NAMALWA (cell line): ENCODE results near the gene CASP3.

Experiments
- DNase-seq: peaks from one replicate; pipeline ENCODE4 v3.0.0-alpha.2; 2015; ENCODE audit warnings: low spot score

CASP3 gene

GRCh38 chr4:184649026-184649970 is at the start of gene CASP3, which contains the start of gene PRIMPOL:
Gene CASP3, minus strand, starts transcription at chr4:184649447. Its CDS starts 10,994 bp downstream, at chr4:184638453.
Gene PRIMPOL, plus strand, starts transcription at chr4:184649738. Its CDS starts 7,403 bp downstream, at chr4:184657141.
- DNase-seq = peak; percentile 94

GRCh38 chr4:184697956-184698355 is 48.7 kb upstream of the CASP3 start:
- DNase-seq = no peak

GRCh38 chr4:184695178-184695896 is 46.1 kb upstream of the CASP3 start:
- no peak for DNase-seq

- no peak for DNase-seq
These were observed 45.2 kb upstream of the CASP3 start for GRCh38 chr4:184694412-184694956.

GRCh38 chr4:184693056-184693455 is 43.8 kb upstream of the CASP3 start:
- no peak for DNase-seq

GRCh38 chr4:184689681-184690080 is 40.4 kb upstream of the CASP3 start:
- DNase-seq = no peak

- DNase-seq = no peak
These were observed 39.2 kb upstream of the CASP3 start for GRCh38 chr4:184688447-184688846.

- no peak for DNase-seq
These were observed 38.8 kb upstream of the CASP3 start for GRCh38 chr4:184688005-184688404.

- no peak for DNase-seq
These were observed 35.4 kb upstream of the CASP3 start for GRCh38 chr4:184684491-184685189.

- DNase-seq = no peak
These were observed 32.7 kb upstream of the CASP3 start for GRCh38 chr4:184681916-184682315.

- DNase-seq = no peak
These were observed 31.5 kb upstream of the CASP3 start for GRCh38 chr4:184680698-184681097.

- DNase-seq = no peak
These were observed 26.7 kb upstream of the CASP3 start for GRCh38 chr4:184675821-184676492.

GRCh38 chr4:184675018-184675417 is 25.8 kb upstream of the CASP3 start:
- no peak for DNase-seq

GRCh38 chr4:184674011-184674410 is 24.8 kb upstream of the CASP3 start:
- DNase-seq = no peak

- DNase-seq = no peak
These were observed 23.5 kb upstream of the CASP3 start for GRCh38 chr4:184672741-184673140.

- no peak for DNase-seq
These were observed 21.9 kb upstream of the CASP3 start for GRCh38 chr4:184671101-184671500.

- DNase-seq = no peak
These were observed 20.0 kb upstream of the CASP3 start for GRCh38 chr4:184669251-184669650.

- DNase-seq = no peak
These were observed 19.4 kb upstream of the CASP3 start for GRCh38 chr4:184668511-184669114.

- DNase-seq = no peak
These were observed 18.8 kb upstream of the CASP3 start for GRCh38 chr4:184668096-184668495.

GRCh38 chr4:184666670-184667069 is 17.4 kb upstream of the CASP3 start:
- no peak for DNase-seq
